Erythroblast (primary cell): Measurements from ENCODE around the gene FAM200A.
"Not testable (repeated sequence)": the region's sequence is repeated elsewhere in the genome, so short reads cannot be mapped to it uniquely, and the experiment has no call there.

Source experiments
- GATA1 ChIP-seq: IDR thresholded peaks from 2 replicates; pipeline ENCODE4 v1.6.1; 2011; ENCODE audit warnings: low read depth, mild to moderate bottlenecking, control low read depth, low read length, moderate library complexity
- POLR2A ChIP-seq: IDR thresholded peaks from 2 replicates; pipeline ENCODE4 v1.6.1; 2011; ENCODE audit warnings: mild to moderate bottlenecking, low read length

- TF ChIP-seq POLR2A, GATA1: not testable (repeated sequence)
Observed at GRCh38 chr7:99580778-99581332, 28.9 kb upstream of the FAM200A start.
